ENCODE measurements around the gene SEMA5B.

Gene SEMA5B

DNA sequence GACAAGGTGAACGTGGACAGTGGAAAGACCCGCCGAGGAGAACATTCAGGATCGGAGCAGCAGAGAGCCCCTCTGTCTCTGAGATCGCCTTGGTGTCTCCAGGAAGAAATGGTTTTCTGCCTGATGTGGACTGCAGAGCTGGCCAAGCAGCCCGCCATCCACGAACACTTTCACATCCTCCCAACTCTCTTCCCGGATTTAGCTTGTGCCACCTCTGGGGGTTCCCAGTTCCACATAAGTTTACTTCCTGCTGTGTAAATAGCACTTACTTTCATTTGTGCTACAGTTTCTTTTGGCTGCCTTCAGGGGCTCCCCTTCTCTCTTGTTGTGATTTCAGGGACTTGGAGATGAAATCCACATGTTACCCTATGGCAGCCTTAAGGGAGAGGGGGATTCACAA lies 48.4 kb downstream of the SEMA5B start:
- peaks cover 38% of the 10 kb centered on the region for H3K4me1 ChIP-seq (ENCODE audit: insufficient read depth, insufficient read length)
- H3K4me3 ChIP-seq (ENCODE audit: insufficient read length, low read depth), result no peak overlapping the region
- peaks cover 3% of the 10 kb centered on the region for H3K27me3 ChIP-seq (ENCODE audit: insufficient read depth, insufficient read length)
- DNase-seq (ENCODE audit: low read depth, low spot score), result no peak
- TF ChIP-seq YY1 (IDR thresholded peaks at IDR 0.05; ENCODE audit: insufficient read depth, insufficient read length) (no peak), SUZ12 (IDR thresholded peaks at IDR 0.05; ENCODE audit: extremely low read depth, insufficient read depth, insufficient read length) (no peak), ZNF274 (IDR thresholded peaks at IDR 0.05; ENCODE audit: low read depth, low read length) (no peak)
- H3K9me3 ChIP-seq (ENCODE audit: insufficient read depth, low read length), result no peaks in the 10 kb centered on the region
- H3K36me3 ChIP-seq (ENCODE audit: insufficient read depth, insufficient read length, low read length), result no peaks in the 10 kb centered on the region
- no peak overlapping the region for H3K9ac ChIP-seq (ENCODE audit: insufficient read length, low read depth)

DNA sequence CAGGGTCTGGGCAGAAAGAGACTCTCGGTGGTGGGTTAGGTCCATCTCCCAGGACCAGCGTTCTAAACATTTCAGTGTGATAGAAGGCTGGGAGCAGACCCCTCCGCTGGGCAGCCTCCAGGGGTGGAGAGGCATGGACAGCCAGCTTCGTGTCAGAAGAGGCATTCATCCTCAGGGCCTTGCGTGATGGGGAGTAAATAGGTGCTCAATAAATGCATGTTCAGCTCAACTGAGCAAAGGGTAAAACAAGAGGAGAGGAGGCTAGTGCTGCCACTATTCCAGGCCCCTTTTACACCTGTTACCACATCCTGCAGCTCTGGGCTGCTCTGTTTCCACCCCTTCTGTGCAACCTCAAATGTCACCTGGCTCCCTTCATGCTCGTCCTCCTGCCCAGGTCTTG lies 49.0 kb downstream of the SEMA5B start:
- Histone ChIP-seq H3K4me1 (ENCODE audit: insufficient read depth, insufficient read length) (peaks cover 36% of the 10 kb centered on the region), H3K4me3 (ENCODE audit: insufficient read length, low read depth) (no peak overlapping the region), H3K27me3 (ENCODE audit: insufficient read depth, insufficient read length) (peaks cover 3% of the 10 kb centered on the region), H3K9me3 (ENCODE audit: insufficient read depth, low read length) (no peaks in the 10 kb centered on the region), H3K9ac (ENCODE audit: insufficient read length, low read depth) (no peak overlapping the region), H3K36me3 (ENCODE audit: insufficient read depth, insufficient read length, low read length) (no peaks in the 10 kb centered on the region)
- TF ChIP-seq ZNF274 (IDR thresholded peaks at IDR 0.05; ENCODE audit: low read depth, low read length) (no peak), SUZ12 (IDR thresholded peaks at IDR 0.05; ENCODE audit: extremely low read depth, insufficient read depth, insufficient read length) (no peak), YY1 (IDR thresholded peaks at IDR 0.05; ENCODE audit: insufficient read depth, insufficient read length) (no peak)
- DNase-seq (ENCODE audit: low read depth, low spot score), result no peak

DNA sequence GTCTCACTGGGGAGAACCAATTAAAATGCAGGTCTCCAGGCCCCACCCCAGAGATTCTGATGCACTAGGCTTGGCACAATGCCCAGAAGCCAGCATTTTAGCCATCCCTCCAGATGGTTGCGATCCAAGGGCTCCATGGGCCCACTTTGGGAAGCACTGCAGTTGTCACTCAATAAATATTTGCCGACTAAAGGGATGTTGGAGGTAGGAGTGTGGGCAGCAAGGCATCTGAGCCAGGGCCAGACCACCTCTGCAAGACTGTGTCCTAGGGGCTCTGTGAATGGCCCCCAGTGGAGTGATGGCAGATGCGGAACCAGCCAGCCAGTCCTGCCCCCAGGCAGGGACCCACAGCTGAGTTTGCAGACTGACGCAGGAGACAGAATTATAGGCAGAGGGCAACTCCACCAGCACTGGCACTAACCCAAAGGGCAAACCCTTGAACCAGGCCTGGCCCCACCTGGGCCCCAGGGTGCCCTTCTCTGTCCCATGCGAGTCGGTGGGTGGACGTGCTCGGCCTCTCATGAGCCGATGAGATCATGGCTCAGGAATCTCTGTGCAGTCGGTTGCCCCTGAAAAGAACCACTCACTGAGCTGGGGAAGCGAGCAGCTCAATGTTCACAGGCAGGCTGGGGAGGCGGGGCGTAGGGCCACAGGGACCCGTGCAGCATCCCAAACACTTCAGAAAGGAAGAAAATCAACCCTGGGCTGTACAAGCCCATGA lies 49.7 kb downstream of the SEMA5B start:
- H3K36me3 ChIP-seq (ENCODE audit: insufficient read depth, insufficient read length, low read length), result no peaks in the 10 kb centered on the region
- H3K9ac ChIP-seq (ENCODE audit: insufficient read length, low read depth), result no peak overlapping the region
- H3K9me3 ChIP-seq (ENCODE audit: insufficient read depth, low read length), result no peaks in the 10 kb centered on the region
- TF ChIP-seq SUZ12 (IDR thresholded peaks at IDR 0.05; ENCODE audit: extremely low read depth, insufficient read depth, insufficient read length), result no peak
- TF ChIP-seq ZNF274 (IDR thresholded peaks at IDR 0.05; ENCODE audit: low read depth, low read length), result no peak
- no peak for TF ChIP-seq YY1 (IDR thresholded peaks at IDR 0.05; ENCODE audit: insufficient read depth, insufficient read length)
- H3K4me3 ChIP-seq (ENCODE audit: insufficient read length, low read depth), result no peak overlapping the region
- H3K27me3 ChIP-seq (ENCODE audit: insufficient read depth, insufficient read length), result peaks cover 3% of the 10 kb centered on the region
- peaks cover 38% of the 10 kb centered on the region for H3K4me1 ChIP-seq (ENCODE audit: insufficient read depth, insufficient read length)
- no peak for DNase-seq (ENCODE audit: low read depth, low spot score)

DNA sequence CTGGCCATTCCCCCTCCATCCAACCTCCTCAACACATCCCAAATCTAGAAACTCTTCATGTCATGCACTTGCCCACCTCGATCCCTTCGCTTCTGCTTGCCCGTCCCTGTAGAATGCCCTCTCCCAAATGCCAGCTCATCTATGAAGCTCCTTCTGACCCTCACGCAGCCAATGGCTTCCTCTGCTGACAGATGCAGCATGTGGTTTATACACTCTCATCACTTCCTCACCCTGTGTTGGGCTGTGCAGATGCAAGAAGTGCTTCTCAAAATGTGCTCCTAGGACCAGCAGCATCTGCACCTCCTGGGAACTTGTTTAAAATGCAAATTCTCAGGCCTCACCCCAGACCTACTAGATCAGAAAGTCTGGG lies 51.7 kb downstream of the SEMA5B start:
- no peaks in the 10 kb centered on the region for H3K36me3 ChIP-seq (ENCODE audit: insufficient read depth, insufficient read length, low read length)
- H3K4me1 ChIP-seq (ENCODE audit: insufficient read depth, insufficient read length), result peaks cover 30% of the 10 kb centered on the region
- TF ChIP-seq YY1 (IDR thresholded peaks at IDR 0.05; ENCODE audit: insufficient read depth, insufficient read length) (no peak), ZNF274 (IDR thresholded peaks at IDR 0.05; ENCODE audit: low read depth, low read length) (no peak), SUZ12 (IDR thresholded peaks at IDR 0.05; ENCODE audit: extremely low read depth, insufficient read depth, insufficient read length) (no peak)

DNA sequence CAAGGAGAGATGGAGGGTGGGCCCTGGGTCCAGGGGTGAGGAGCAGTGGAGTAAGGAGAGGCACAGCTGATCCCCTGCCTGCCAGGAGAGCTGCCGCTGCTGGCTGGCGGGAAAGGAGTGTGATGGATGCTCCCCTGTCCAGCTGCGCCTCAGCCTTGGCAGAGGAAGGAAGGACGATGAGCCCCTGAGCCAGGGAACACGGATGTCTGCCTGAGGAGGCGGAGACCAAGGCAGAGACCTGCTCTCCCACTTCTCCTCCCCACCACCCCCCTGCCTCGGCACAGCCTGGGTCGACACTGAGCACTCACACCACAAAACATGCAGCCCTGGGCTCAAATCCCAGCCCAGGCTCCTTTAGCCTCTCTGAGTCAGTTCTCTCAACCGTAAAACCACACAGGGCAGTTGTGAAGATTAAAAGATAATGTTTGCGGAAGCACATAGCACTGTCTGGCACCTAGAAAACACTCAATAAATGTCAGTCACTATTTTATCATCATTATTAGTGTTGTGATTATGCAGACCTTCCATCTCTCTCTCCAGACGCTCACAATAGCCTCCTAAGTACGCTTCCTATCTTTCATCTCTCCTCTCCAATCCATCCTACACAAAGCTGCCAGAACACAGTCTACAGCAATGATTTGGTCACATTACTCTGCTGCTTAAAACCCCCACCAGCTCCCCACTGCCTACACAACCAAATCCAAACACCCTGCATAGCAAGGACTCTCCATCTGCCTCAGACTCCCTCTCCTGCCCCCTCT lies 52.2 kb downstream of the SEMA5B start:
- Histone ChIP-seq H3K4me1 (ENCODE audit: insufficient read depth, insufficient read length) (peaks cover 30% of the 10 kb centered on the region), H3K4me3 (ENCODE audit: insufficient read length, low read depth) (peak overlapping the region; percentile 8), H3K9ac (ENCODE audit: insufficient read length, low read depth) (peak overlapping the region; percentile 46), H3K9me3 (ENCODE audit: insufficient read depth, low read length) (no peaks in the 10 kb centered on the region), H3K27me3 (ENCODE audit: insufficient read depth, insufficient read length) (no peaks in the 10 kb centered on the region), H3K36me3 (ENCODE audit: insufficient read depth, insufficient read length, low read length) (no peaks in the 10 kb centered on the region)
- TF ChIP-seq SUZ12 (IDR thresholded peaks at IDR 0.05; ENCODE audit: extremely low read depth, insufficient read depth, insufficient read length) (no peak), YY1 (IDR thresholded peaks at IDR 0.05; ENCODE audit: insufficient read depth, insufficient read length) (no peak), ZNF274 (IDR thresholded peaks at IDR 0.05; ENCODE audit: low read depth, low read length) (no peak)
- DNase-seq (ENCODE audit: low read depth, low spot score), result no peak

More for the DNA sequence above, 51.7 kb downstream of the SEMA5B start:
- H3K27me3 ChIP-seq (ENCODE audit: insufficient read depth, insufficient read length), result no peaks in the 10 kb centered on the region
- H3K9ac ChIP-seq (ENCODE audit: insufficient read length, low read depth), result no peak overlapping the region
- no peaks in the 10 kb centered on the region for H3K9me3 ChIP-seq (ENCODE audit: insufficient read depth, low read length)
- DNase-seq (ENCODE audit: low read depth, low spot score), result no peak
- H3K4me3 ChIP-seq (ENCODE audit: insufficient read length, low read depth), result no peak overlapping the region

DNA sequence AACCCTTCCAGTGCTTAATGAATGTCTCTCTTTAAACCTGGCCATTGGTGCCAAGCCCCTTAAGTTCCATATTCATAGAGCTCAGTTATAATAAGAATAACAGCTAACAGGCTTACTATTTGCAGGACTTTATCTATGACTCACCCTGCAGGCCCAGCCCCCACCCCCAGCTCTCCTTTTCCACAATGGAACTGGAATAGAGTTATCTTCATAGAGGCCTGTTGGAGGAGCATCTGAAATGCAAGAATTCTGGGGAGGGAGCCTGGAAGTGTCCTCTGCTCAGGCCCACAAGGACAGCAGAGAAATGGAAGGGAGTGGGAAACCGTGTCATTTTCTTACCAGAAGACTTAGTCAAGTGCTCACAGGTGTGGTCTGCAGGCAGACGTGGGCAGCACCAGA lies 52.8 kb downstream of the SEMA5B start:
- DNase-seq (ENCODE audit: low read depth, low spot score), result no peak
- no peaks in the 10 kb centered on the region for H3K36me3 ChIP-seq (ENCODE audit: insufficient read depth, insufficient read length, low read length)
- TF ChIP-seq YY1 (IDR thresholded peaks at IDR 0.05; ENCODE audit: insufficient read depth, insufficient read length) (no peak), SUZ12 (IDR thresholded peaks at IDR 0.05; ENCODE audit: extremely low read depth, insufficient read depth, insufficient read length) (no peak), ZNF274 (IDR thresholded peaks at IDR 0.05; ENCODE audit: low read depth, low read length) (no peak)
- no peaks in the 10 kb centered on the region for H3K27me3 ChIP-seq (ENCODE audit: insufficient read depth, insufficient read length)
- peaks cover 33% of the 10 kb centered on the region for H3K4me1 ChIP-seq (ENCODE audit: insufficient read depth, insufficient read length)
- H3K9me3 ChIP-seq (ENCODE audit: insufficient read depth, low read length), result no peaks in the 10 kb centered on the region
- peak overlapping the region; percentile 8 for H3K4me3 ChIP-seq (ENCODE audit: insufficient read length, low read depth)
- H3K9ac ChIP-seq (ENCODE audit: insufficient read length, low read depth), result peak overlapping the region; percentile 46

DNA sequence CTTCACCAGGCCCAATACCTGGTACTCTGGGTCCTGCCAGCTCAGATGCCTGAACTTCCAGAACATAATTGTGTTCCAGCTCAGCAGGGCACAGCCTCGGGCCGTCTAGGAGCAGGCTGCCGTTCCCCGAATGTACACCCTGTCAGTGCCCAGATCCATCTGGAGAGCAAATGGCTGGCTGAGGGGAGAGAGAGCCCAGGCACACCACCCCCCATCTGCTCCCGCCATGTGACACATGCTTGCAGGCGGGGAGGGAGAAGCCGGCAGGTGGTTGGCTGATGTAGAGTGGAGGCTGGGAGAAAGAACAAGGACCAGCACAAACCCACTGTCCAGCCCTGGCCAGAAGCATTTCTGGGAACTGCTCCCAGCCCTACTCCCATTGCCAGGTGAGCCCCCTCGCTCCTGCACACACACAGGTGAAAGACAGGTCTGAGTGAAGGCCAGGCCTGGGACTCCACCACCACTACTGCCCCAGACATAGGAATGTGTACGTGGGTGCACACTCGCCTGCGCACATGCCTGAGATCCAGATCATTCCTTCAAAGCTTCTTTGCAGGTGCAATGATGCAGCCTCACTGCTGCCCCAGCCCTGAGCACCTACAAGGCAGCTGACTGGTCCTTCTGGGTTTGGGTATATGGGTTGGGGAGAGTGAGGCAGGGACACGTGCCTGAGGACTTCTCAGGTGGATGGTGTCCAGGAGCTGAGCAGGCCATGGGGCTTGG lies 53.5 kb downstream of the SEMA5B start:
- Histone ChIP-seq H3K27me3 (ENCODE audit: insufficient read depth, insufficient read length) (no peaks in the 10 kb centered on the region), H3K9me3 (ENCODE audit: insufficient read depth, low read length) (no peaks in the 10 kb centered on the region), H3K36me3 (ENCODE audit: insufficient read depth, insufficient read length, low read length) (no peaks in the 10 kb centered on the region), H3K4me3 (ENCODE audit: insufficient read length, low read depth) (no peak overlapping the region), H3K4me1 (ENCODE audit: insufficient read depth, insufficient read length) (peaks cover 33% of the 10 kb centered on the region), H3K9ac (ENCODE audit: insufficient read length, low read depth) (peak overlapping the region; percentile 37)
- no peak for DNase-seq (ENCODE audit: low read depth, low spot score)
- TF ChIP-seq SUZ12 (IDR thresholded peaks at IDR 0.05; ENCODE audit: extremely low read depth, insufficient read depth, insufficient read length), result no peak
- TF ChIP-seq YY1 (IDR thresholded peaks at IDR 0.05; ENCODE audit: insufficient read depth, insufficient read length), result no peak
- TF ChIP-seq ZNF274 (IDR thresholded peaks at IDR 0.05; ENCODE audit: low read depth, low read length), result no peak

All from NT2/D1 (cell line).